ENCODE results near the gene RCOR1. TPM values are rescaled to one million over a fixed set of nuclear protein-coding genes. Genes with fewer than 3 reads are reported as not detected.

RCOR1 gene
- total and polyA plus RNA-seq, 7 experiments from 2014 or later: 0.63 to 34.4 (median 19.6) TPM

- no peak for ATAC-seq
- CTCF ChIA-PET: no interaction called here
Measured at GRCh38 chr14:102734436-102734835, 142.0 kb downstream of the RCOR1 start.

DNA sequence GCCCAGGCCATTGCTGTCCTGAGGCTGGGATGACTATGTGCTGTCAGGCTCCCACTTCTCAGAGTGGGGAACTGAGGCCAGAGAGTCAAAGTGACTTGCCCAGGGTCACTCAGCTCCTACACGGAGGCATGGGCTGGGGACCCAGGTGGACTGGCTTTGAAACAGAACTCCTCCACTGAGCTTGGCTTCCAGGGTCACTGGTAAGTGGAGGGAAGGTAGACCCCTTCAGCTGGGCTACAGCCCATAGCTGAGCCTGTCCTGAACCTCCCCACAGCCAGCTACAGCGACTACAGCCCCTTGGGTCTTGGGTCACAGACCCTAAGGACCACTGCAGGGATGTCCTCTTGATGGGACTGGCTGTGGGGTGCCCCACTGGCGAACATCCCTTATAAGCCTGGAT is 144.5 kb downstream of the RCOR1 start:
- H3K4me3 ChIP-seq (ENCODE audit: low read length): no peak overlapping the region
- no peaks in the 10 kb centered on the region for H3K36me3 ChIP-seq (ENCODE audit: control insufficient read depth in 2 of 3, insufficient read depth in 3 of 3, low read length in 3 of 3)
- no peaks in the 10 kb centered on the region for H3K27me3 Mint-ChIP-seq
- peaks cover 0 to 14% (median 4%) of the 10 kb centered on the region in 5 donors for H3K36me3 Mint-ChIP-seq
- ChIA-PET POLR2A (no interaction called here), CTCF (no interaction called here)
- no peak overlapping the region for H3K4me3 Mint-ChIP-seq
- no peak overlapping the region for H3K27ac Mint-ChIP-seq
- H3K27ac ChIP-seq (ENCODE audit: low read depth, low read length): no peak overlapping the region
- H3K4me1 Mint-ChIP-seq: no peaks in the 10 kb centered on the region
- no peaks in the 10 kb centered on the region for H3K9me3 ChIP-seq (ENCODE audit: control insufficient read depth in 2 of 3, low read length in 3 of 3)
- no peaks in the 10 kb centered on the region for H3K27me3 ChIP-seq (ENCODE audit: control insufficient read depth in 2 of 2, insufficient read depth in 2 of 2, low read length in 2 of 2)
- no peaks in the 10 kb centered on the region for H3K4me1 ChIP-seq (ENCODE audit: control insufficient read depth in 2 of 2, insufficient read depth in 2 of 2, low read length in 2 of 2)
- intact Hi-C loops (cut with micrococcal nuclease): no loop called here
- H3K9me3 Mint-ChIP-seq: peaks cover 0 to 21% (median 2%) of the 10 kb centered on the region in 11 donors
- ATAC-seq: no peak
- DNase-seq: no peak

More at GRCh38 chr14:102734436-102734835, 142.0 kb downstream of the RCOR1 start:
- Histone ChIP-seq H3K36me3 (ENCODE audit: control insufficient read depth in 2 of 3, insufficient read depth in 3 of 3, low read length in 3 of 3) (peaks cover 0 to 9% (median 0%) of the 10 kb centered on the region in 3 experiments), H3K27ac (ENCODE audit: low read depth, low read length) (no peak overlapping the region), H3K9me3 (ENCODE audit: control insufficient read depth in 2 of 3, low read length in 3 of 3) (no peaks in the 10 kb centered on the region), H3K27me3 (ENCODE audit: control insufficient read depth in 2 of 2, insufficient read depth in 2 of 2, low read length in 2 of 2) (no peaks in the 10 kb centered on the region), H3K4me1 (ENCODE audit: control insufficient read depth in 2 of 2, insufficient read depth in 2 of 2, low read length in 2 of 2) (no peaks in the 10 kb centered on the region), H3K4me3 (ENCODE audit: low read length) (no peak overlapping the region)
- no peak for DNase-seq
- no peaks in the 10 kb centered on the region for H3K27me3 Mint-ChIP-seq
- H3K9me3 Mint-ChIP-seq: peaks cover 0 to 3% (median 0%) of the 10 kb centered on the region in 11 donors
- no peak overlapping the region for H3K4me3 Mint-ChIP-seq
- no peak overlapping the region for H3K27ac Mint-ChIP-seq
- intact Hi-C loops (cut with micrococcal nuclease): no loop called here
- H3K36me3 Mint-ChIP-seq: peaks cover 0 to 23% (median 3%) of the 10 kb centered on the region in 5 donors
- POLR2A ChIA-PET: no interaction called here
- H3K4me1 Mint-ChIP-seq: no peaks in the 10 kb centered on the region

DNA sequence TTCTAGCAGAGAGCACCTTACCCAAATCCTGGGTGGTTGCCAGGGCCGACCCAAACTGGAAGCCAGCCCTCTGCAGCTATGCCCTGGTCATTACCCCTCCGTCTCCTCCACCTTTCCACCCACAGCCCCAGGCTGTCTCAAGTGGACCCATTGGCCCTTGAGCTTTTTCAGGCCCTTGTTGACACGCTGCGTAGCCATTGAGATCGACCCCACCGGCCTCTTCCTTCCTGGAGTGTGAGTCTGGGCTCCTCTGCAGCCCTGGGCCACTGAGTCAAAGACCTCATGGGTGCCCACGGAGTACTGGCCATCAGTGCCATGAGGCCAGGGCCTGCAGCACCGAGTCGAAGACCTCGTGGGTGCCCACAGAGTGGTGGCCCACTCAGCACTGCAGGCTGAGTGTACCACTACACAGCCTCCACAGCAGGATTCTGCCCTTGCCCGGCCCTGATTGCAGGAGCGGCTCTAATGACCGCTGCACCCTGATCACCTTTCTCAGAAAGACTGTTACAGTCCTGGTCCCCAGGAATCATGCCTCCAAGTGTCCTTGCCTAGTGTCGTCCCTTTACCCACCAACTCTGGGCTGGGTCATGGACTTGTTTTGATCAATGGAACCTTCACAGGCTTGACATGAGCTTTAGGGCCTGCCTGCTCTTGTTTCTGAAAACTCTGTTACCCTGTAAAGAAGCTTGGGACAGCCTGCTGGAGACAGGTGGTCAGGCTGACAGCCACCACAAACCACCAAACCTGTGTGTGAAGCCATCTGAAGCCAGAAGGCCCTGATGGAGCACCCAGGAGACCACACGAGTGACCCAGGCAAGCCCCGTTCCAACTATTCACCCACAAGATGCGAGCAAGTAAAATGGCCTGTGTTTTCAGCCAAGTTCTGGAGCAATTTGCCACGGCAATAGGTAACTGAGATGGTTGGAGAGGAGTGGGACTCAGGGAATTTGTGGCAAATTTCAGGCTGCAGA is 145.2 kb downstream of the RCOR1 start:
- Mint-ChIP-seq H3K36me3 (peaks cover 0 to 14% (median 6%) of the 10 kb centered on the region in 5 donors), H3K27ac (peak overlapping the region in 2 of 9 donors; percentile 12 to 71), H3K4me3 (peak overlapping the region in 1 of 10 donors; percentile 38), H3K4me1 (no peaks in the 10 kb centered on the region), H3K9me3 (peaks cover 0 to 25% (median 2%) of the 10 kb centered on the region in 11 donors), H3K27me3 (no peaks in the 10 kb centered on the region)
- POLR2A ChIA-PET: no interaction called here
- no peaks in the 10 kb centered on the region for H3K4me1 ChIP-seq (ENCODE audit: control insufficient read depth in 2 of 2, insufficient read depth in 2 of 2, low read length in 2 of 2)
- H3K27ac ChIP-seq (ENCODE audit: low read depth, low read length): no peak overlapping the region
- H3K9me3 ChIP-seq (ENCODE audit: control insufficient read depth in 2 of 3, low read length in 3 of 3): no peaks in the 10 kb centered on the region
- ATAC-seq (no peak), DNase-seq (no peak)
- CTCF ChIA-PET: no interaction called here
- no peaks in the 10 kb centered on the region for H3K27me3 ChIP-seq (ENCODE audit: control insufficient read depth in 2 of 2, insufficient read depth in 2 of 2, low read length in 2 of 2)
- H3K36me3 ChIP-seq (ENCODE audit: control insufficient read depth in 2 of 3, insufficient read depth in 3 of 3, low read length in 3 of 3): no peaks in the 10 kb centered on the region
- H3K4me3 ChIP-seq (ENCODE audit: low read length): no peak overlapping the region
- intact Hi-C loops (cut with micrococcal nuclease): no loop called here

DNA sequence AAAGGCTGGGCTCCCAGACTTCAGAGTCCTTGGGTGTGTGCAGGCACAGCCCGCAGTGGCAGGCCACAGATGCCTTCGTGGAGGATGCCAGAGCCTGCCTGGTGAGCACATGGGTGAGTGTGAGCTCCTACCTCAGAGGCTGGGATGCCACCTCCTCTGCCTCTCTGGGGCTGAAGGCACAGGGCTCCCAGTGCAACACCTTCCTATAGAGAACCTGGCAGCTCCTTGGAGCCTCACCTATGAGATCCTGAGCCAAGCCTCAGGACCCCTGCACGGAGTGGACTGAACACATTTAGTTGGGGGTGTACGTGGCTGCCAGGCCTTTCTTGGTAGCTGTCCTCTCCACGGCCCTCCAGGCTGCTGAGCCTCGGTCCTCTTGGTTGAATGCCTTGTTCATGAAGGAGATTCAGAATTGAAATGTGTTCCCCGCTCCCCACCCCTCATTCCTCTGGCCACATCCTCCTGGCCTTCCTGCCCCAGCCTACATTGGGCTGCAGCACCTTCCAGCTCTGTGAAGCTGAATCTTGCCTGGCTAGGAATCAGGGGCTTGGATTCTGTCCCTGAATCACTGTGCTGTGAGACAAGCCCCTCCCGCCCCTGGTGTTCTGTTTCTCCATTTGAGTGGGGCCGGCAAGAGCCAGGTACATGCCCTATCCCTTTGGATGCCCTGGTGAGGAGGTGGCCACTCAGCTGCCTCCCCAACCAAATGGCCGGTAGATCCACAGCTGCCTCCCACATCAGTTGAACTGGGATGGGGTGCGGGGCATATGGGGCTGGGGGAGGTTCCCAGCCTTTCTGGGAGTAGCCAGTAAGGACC is 146.1 kb downstream of the RCOR1 start:
- ATAC-seq (no peak), DNase-seq (no peak)
- H3K4me3 Mint-ChIP-seq: no peak overlapping the region
- no peaks in the 10 kb centered on the region for H3K27me3 Mint-ChIP-seq
- no peaks in the 10 kb centered on the region for H3K27me3 ChIP-seq (ENCODE audit: control insufficient read depth in 2 of 2, insufficient read depth in 2 of 2, low read length in 2 of 2)
- H3K4me1 ChIP-seq (ENCODE audit: control insufficient read depth in 2 of 2, insufficient read depth in 2 of 2, low read length in 2 of 2): no peaks in the 10 kb centered on the region
- POLR2A ChIA-PET: no interaction called here
- H3K27ac Mint-ChIP-seq: no peak overlapping the region
- peaks cover 0 to 32% (median 4%) of the 10 kb centered on the region in 11 donors for H3K9me3 Mint-ChIP-seq
- H3K4me3 ChIP-seq (ENCODE audit: low read length): no peak overlapping the region
- peaks cover 0 to 13% (median 10%) of the 10 kb centered on the region in 5 donors for H3K36me3 Mint-ChIP-seq
- H3K4me1 Mint-ChIP-seq: no peaks in the 10 kb centered on the region
- CTCF ChIA-PET: no interaction called here
- no peaks in the 10 kb centered on the region for H3K9me3 ChIP-seq (ENCODE audit: control insufficient read depth in 2 of 3, low read length in 3 of 3)
- H3K27ac ChIP-seq (ENCODE audit: low read depth, low read length): no peak overlapping the region
- no peaks in the 10 kb centered on the region for H3K36me3 ChIP-seq (ENCODE audit: control insufficient read depth in 2 of 3, insufficient read depth in 3 of 3, low read length in 3 of 3)
- intact Hi-C loops (cut with micrococcal nuclease): no loop called here

- Histone ChIP-seq H3K9me3 (ENCODE audit: control insufficient read depth in 2 of 3, low read length in 3 of 3) (no peaks in the 10 kb centered on the region), H3K4me1 (ENCODE audit: control insufficient read depth in 2 of 2, insufficient read depth in 2 of 2, low read length in 2 of 2) (no peaks in the 10 kb centered on the region), H3K36me3 (ENCODE audit: control insufficient read depth in 2 of 3, insufficient read depth in 3 of 3, low read length in 3 of 3) (no peaks in the 10 kb centered on the region), H3K4me3 (ENCODE audit: low read length) (no peak overlapping the region), H3K27ac (ENCODE audit: low read depth, low read length) (no peak overlapping the region), H3K27me3 (ENCODE audit: control insufficient read depth in 2 of 2, insufficient read depth in 2 of 2, low read length in 2 of 2) (no peaks in the 10 kb centered on the region)
- DNase-seq (no peak), ATAC-seq (no peak)
- no peak overlapping the region for H3K4me3 Mint-ChIP-seq
- H3K4me1 Mint-ChIP-seq: no peaks in the 10 kb centered on the region
- intact Hi-C loops (cut with micrococcal nuclease): no loop called here
- H3K27me3 Mint-ChIP-seq: no peaks in the 10 kb centered on the region
- ChIA-PET CTCF (no interaction called here), POLR2A (no interaction called here)
- peaks cover 0 to 33% (median 4%) of the 10 kb centered on the region in 11 donors for H3K9me3 Mint-ChIP-seq
- H3K27ac Mint-ChIP-seq: no peak overlapping the region
- H3K36me3 Mint-ChIP-seq: peaks cover 0 to 13% (median 11%) of the 10 kb centered on the region in 5 donors
Measured at GRCh38 chr14:102739190-102739469, 146.7 kb downstream of the RCOR1 start.

DNA sequence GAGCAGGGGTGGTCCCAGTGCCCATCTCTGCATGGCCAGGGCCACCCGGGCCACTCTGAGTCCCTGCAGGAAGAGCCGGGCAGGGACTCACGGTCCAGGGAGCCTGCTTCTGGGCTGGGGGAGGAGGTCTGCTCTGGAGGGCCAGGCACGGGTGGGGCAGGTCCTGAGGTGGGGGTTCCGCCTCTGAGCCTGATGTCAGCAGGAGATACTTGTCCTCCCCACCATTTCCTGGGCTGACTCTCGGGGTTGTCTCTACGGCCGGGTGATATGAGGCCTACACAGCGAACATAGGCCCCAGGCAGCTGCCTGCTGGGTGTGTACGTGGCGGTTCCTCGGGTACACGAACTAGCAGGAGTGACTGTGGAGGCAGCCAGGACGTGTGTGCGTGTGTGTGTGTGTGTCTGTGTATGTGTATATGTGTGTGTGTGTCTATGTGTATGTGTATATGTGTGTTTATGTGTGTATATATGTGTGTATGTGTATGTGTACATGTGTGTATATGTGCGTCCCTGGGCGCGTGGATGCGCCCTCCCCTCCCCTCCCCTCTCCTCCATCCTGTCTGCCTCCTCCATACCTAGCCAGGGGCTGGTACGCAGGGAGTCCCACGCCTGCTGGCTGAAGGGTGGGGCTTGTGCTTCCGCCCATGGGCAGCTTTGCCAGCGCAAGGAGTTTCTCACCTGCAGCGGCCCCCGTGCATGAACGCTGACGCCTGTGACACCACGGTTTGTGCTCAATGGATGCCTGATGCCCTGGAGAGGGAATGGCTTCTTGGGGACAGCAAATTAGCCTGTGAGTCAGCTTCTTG is 154.4 kb downstream of the RCOR1 start:
- ATAC-seq: no peak
- Mint-ChIP-seq H3K36me3 (peaks cover 0 to 10% (median 6%) of the 10 kb centered on the region in 5 donors), H3K9me3 (peaks cover 0 to 13% (median 3%) of the 10 kb centered on the region in 11 donors), H3K4me1 (no peaks in the 10 kb centered on the region), H3K27ac (no peak overlapping the region), H3K4me3 (no peak overlapping the region), H3K27me3 (no peaks in the 10 kb centered on the region)
- Histone ChIP-seq H3K27me3 (ENCODE audit: control insufficient read depth in 2 of 2, insufficient read depth in 2 of 2, low read length in 2 of 2) (no peaks in the 10 kb centered on the region), H3K9me3 (ENCODE audit: control insufficient read depth in 2 of 3, low read length in 3 of 3) (no peaks in the 10 kb centered on the region), H3K4me3 (ENCODE audit: low read length) (no peak overlapping the region), H3K4me1 (ENCODE audit: control insufficient read depth in 2 of 2, insufficient read depth in 2 of 2, low read length in 2 of 2) (no peaks in the 10 kb centered on the region), H3K27ac (ENCODE audit: low read depth, low read length) (no peak overlapping the region), H3K36me3 (ENCODE audit: control insufficient read depth in 2 of 3, insufficient read depth in 3 of 3, low read length in 3 of 3) (no peaks in the 10 kb centered on the region)
- POLR2A ChIA-PET: interaction anchor here (0.7 kb wide), 1 partner anchor 247 kb away, joined by 3 read pairs; no protein-coding TSS in a partner anchor
- CTCF ChIA-PET: no interaction called here
- DNase-seq: no peak
- intact Hi-C loops (cut with micrococcal nuclease): no loop called here

Data from naive thymus-derived CD4-positive, alpha-beta T cell (primary cell).